Body of pancreas (tissue), 4 donors: Measurements from ENCODE around the gene RNF113B.

Experiments
- POLR2A ChIP-seq, 3 donors: fragments of 450-650 bp; IDR thresholded peaks; one replicate each; pipeline ENCODE4 v1.6.1; 2016; ENCODE audit warnings: antibody characterized with exemption in 3 of 3, mild to moderate bottlenecking in 2 of 3
- TF ChIP-seq, protein P1 (sequence below), 7 experiments: fragments of 450-650 bp in 4 of 7; fragments of 200-600 bp in 3 of 7; sonication (generic) in 3 of 7; IDR thresholded peaks; one replicate each; pipeline ENCODE4 v1.5.1; 2016 to 2019; ENCODE audit warnings: antibody characterized with exemption in 7 of 7

DNA sequence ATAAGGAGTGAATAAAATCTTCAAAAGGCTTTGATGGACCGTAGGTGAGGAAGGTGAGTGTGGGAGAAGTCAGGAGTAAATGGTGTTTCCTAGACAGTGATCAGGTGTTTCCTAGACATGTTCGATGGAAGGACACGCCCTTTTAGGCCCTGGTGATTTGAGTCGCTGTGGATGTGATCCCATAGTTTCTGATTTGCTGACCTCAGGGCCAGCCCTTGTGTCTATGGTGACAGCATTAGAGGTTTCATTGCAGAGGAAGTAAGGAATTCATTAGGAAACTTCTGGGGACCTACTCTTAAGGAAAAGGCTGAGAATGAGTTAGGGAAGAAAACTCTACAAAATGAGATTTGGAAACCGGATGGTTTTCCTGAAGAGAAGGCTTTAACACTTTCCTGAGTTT is 31.5 kb upstream of the RNF113B start:
- TF ChIP-seq, protein P1, sequence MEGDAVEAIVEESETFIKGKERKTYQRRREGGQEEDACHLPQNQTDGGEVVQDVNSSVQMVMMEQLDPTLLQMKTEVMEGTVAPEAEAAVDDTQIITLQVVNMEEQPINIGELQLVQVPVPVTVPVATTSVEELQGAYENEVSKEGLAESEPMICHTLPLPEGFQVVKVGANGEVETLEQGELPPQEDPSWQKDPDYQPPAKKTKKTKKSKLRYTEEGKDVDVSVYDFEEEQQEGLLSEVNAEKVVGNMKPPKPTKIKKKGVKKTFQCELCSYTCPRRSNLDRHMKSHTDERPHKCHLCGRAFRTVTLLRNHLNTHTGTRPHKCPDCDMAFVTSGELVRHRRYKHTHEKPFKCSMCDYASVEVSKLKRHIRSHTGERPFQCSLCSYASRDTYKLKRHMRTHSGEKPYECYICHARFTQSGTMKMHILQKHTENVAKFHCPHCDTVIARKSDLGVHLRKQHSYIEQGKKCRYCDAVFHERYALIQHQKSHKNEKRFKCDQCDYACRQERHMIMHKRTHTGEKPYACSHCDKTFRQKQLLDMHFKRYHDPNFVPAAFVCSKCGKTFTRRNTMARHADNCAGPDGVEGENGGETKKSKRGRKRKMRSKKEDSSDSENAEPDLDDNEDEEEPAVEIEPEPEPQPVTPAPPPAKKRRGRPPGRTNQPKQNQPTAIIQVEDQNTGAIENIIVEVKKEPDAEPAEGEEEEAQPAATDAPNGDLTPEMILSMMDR (IDR thresholded peaks at IDR 0.05): no peak
- TF ChIP-seq POLR2A (IDR thresholded peaks at IDR 0.05): no peak
